ENCODE measurements around the gene CADM1.

The CADM1 gene

DNA sequence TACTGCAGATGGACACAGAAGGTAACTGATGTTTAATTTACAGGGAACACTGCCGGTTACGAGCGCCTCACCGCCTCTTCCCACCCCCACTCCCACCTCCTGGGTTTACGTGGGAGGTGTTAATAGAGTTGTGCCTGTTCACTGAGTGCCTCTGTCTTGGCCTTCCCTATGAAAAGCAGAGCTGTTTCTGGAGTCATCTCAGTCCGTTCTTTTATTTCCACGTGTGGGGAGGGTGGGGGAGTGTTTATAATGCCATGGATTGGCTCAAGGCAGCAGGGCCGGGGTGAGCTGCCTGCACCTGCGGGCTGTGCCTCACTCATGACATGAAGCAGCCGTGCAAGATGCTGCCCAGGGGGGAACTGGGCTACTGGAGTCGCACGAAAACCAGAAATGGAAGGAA, 322.7 kb downstream of the CADM1 start:
- peak; percentile 23 for DNase-seq (ENCODE audit: low spot score)

DNA sequence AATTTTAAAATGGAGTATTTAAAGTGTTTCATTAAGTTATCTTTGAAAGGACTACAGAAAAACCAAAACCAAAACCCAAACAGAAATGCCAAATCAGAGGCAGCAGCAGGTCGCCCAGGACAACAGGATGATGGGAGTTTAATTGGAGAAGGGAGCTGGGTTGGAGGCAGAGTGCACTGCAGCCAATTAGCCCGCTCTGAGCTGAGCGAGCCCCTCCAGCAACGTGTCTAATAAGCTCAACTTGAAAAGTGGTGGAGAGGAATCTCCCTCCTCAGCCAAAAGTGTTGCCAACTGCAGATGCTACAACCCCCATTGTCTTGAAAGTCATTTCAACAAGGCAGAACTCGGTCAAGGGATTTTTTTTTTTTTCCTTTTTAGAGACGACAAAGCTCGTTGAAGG, 323.9 kb downstream of the CADM1 start:
- DNase-seq (ENCODE audit: low spot score): no peak

DNA sequence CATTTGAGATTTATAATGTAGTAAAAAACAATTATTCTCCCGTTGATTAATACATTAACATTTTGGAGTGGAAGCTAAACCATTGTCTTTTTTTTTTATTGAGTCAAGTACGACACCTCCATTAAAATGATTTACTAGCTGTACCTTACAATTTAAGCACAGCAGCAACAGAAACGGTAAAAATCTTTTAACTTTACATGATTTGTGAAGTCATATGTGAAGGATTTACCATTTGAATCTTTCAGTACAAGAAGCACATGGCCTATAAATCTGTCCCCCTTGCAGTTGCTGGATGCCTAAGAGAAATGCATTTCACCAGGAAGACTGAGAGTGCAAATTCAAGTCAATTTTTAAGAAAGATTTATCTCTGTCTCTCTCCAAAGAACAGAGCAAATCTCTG, 324.6 kb downstream of the CADM1 start:
- no peak for DNase-seq (ENCODE audit: low spot score)

DNA sequence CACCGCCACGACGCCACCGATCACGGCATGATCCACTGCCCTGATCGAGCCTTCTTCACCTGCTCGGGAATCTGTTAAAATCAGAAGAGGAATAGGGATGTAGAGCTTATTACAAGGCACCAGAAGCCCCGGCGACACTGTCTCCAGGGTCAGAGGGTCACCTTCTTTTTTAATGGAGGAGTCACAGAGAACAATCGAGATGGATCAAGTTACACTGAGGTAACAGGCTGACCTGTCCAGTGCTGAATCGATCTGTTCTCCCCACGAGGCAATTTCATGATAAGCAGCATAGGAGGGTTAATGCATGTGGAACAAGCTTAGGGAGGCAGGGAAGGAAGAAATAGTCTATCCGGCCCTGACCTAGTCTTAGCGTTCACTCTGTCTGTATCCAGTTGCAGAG, 325.5 kb downstream of the CADM1 start:
- no peak for DNase-seq (ENCODE audit: low spot score)

DNA sequence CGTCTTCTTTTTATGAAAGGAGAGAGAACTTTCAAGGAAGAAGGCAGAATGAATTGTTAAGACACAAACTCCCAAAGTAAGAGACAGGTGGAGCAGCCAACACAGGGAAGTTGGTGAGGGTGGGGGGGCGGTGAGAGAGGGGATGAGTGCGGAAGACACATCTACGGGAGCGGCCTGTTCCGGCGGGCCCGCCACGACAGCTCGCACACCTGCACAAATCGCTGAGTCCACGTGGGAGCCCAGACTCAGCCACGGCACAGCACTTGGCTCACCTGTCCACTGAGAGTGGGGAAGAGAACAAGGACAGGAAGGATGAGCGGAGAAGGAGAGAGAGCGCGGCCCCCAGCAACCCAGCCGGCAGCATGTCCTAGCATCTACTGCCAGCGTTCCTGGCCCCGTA, 331.1 kb downstream of the CADM1 start:
- DNase-seq (ENCODE audit: low spot score): no peak

DNA sequence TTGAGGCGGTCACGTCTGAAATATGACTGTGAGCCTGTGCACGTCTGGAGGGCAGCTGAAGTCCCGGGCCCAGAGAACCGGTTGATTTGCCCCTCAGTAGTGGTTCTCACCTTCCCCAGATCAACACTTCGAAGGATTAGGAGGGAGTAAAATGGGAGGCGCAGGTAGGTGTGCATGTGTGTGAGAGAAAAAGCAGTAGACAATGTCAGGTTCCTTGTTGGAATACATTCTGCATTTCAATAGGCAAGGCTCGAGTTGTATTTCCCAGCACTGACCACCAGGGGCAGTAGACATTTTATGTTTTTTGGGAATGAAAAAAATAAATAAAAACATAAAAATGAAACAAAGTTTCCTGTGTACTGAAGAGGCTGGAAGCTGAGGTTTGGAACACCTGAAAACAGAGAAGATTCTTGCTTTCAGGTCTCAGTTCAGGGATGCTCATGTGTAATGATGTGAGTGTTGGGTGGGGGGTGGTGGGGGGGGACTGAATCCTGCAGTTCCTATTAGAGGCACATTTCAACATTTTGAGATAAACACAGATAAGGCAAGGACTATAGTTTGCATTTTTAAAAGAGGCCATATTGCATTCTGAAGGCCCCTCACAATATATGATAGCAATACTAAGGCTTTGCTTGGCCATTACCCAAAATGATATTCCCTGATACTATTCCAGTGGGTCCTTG, 333.9 kb downstream of the CADM1 start:
- peak; percentile 44 for DNase-seq (ENCODE audit: low spot score)

DNA sequence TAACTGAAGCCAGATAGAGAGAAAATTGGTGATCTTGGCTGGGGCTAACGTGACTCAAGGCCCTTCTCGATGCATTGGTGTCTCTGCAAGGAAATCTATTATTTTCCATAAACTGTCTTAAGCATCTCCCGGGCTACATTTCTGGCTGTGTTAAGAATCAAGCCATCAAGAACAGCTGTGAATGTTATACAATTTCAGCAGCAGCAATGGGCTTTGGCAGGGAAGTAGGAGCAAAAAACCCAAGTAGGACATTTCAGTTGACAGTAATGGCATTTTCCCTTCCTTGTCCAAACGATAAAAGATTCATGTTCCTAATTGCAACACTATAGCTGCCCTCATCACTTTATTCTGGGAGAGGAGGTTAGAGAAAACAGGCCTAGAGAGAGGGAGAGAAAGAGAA, 335.0 kb downstream of the CADM1 start:
- DNase-seq (ENCODE audit: low spot score): no peak

DNA sequence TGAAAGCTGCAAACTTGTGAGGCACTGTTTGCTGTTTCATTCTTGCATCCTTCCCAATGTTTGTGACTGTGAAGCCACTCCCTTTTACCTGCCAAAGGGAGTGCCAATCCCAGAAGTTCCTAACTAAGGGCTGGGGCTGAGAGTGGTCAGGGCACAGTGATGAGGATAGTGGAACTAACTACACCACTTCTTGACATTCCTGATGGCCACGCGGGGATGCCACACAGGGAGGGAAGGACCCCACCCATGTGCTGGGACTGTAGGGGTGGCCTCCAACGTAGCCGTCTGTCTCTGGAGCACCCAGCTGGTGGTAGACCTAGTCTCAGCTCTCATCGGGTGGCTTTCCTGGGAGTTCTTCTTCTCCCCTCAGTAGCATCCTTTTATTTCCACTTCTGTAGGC, 335.5 kb downstream of the CADM1 start:
- DNase-seq (ENCODE audit: low spot score): no peak

DNA sequence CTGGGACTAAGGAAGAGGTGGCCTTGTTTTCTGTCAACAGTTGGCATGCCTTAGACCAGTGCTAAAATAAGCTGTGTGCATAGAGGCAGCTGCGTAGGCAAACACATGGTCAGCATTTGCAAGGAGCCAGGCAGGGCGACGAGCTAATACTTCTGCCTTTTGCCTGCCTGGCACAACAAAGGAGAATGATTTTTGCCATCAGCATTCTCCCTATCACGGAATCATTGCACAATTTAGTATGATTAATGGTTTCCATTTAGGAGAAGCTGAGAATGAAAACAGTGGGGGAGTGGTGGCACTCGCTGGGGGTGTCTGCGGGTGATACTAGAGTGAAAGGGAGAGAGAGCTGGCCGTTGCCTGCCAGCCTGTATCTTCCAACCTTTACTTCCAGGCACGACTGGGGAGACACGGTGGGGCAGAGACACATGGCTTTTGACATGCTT, 336.0 kb downstream of the CADM1 start:
- DNase-seq (ENCODE audit: low spot score): peak; percentile 90

DNA sequence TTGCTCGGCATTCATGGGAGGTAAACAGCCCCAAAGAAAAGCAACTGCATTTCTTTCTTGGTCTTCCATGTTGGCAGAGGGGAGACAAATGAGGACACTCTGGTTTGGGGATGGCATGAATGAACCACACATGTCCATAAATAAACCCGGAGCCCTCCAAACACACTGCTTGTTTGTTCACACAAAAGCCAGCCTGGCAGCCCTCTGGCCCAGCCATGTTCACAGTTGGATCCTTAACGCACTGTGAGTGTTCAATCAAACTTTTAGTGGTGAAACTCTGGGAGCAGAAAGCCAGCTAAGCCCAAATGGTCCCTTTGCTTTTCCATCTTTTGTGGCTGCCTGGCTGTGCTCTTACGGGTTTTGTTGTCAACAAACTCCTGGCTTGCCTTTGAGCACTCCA, 336.8 kb downstream of the CADM1 start:
- DNase-seq (ENCODE audit: low spot score): no peak

DNA sequence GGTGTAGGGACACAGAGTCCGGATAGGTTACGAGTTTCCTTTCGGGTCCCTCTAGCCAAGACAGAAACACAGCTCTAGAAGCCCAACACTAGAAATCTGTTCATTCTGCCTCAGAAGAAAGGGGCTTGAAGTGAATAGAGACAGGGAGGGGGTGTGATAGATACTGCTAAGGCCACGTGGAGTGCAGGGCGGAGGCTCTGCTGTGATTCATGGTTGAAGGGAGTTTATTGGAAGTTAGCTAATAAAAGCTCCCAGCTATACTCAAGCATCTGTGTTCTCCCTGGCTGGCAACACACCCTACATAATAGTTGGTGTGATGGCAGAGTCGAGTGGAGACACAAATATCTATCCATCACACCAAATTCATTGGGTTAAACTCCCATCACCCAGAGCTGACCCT, 337.4 kb downstream of the CADM1 start:
- no peak for DNase-seq (ENCODE audit: low spot score)

DNA sequence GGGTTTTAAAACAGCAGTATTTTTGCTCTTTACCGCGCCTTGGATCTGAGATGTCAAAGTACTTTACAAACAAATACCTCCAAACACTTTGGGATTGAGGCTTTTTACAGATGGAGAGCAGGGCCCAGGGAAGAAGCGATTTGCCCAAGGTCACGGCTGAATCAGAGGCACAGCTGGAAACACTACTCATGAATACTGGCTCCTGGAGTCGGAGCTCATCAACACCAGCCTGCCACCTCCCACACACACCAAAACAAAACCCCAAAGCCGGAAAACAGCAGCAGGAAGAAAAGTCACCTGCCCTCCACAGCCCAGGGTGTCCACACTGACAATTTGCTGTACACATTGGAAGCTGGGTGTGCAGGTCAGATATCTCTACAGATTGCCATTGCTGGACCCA, 339.4 kb downstream of the CADM1 start:
- no peak for DNase-seq (ENCODE audit: low spot score)

DNA sequence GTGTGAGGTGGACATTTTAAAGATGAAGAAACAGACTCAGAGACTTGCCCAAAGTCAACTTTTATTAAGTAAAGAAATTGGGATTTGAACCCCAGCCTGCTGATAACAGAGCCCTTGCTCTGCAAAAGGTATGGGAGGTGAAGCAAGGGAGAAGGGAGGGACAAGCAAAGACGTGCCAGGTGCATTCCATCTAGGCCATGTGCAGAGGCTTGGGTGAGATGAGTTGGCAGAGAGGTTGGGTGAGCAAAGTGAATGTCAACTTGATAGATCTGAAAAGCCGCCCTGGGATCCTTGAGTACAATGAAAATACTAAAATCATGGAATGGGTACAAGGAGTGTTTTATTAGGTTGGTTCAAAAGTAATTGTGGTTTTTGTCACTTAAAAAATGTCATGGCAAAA, 341.3 kb downstream of the CADM1 start:
- DNase-seq (ENCODE audit: low spot score): no peak

DNA sequence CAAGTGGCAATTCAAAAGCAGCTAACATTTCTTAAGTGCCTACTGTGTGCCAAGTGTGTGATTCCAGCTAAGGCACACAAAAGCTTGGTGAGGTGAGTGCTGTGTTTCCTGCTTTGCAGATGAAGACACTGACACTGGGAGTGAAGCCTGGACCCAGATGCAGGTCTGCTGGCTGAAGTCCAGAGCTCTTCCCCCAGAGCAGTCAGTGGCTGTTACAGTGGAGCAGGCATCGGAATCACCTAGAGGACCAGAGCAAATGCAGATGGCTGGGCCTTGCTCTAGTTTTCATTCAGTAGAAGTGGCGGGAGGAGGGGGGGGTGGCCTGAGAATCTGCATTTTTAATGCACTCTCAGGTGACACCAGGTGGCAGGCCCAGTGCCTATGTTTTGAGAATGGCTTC, 342.3 kb downstream of the CADM1 start:
- DNase-seq (ENCODE audit: low spot score): no peak

DNA sequence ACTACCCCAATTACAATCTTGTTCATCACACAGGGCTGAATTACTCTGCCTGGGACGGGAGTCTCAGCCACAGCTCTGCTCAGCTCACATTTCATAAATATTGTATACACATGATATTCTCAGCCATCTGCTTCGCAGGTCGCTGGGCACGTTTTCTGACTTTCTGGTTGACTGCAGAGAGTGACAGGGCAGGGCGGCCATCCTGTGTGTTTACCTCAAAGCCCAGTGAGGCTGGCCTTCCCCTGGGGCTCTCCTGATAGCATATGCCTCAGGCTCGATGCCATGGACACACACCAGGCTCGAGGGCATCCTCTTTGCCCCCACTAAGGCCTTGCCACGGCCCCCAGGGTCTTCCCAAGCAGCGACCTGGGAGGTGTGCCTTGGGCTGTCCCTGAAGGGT, 345.0 kb downstream of the CADM1 start:
- DNase-seq (ENCODE audit: low spot score): no peak

DNA sequence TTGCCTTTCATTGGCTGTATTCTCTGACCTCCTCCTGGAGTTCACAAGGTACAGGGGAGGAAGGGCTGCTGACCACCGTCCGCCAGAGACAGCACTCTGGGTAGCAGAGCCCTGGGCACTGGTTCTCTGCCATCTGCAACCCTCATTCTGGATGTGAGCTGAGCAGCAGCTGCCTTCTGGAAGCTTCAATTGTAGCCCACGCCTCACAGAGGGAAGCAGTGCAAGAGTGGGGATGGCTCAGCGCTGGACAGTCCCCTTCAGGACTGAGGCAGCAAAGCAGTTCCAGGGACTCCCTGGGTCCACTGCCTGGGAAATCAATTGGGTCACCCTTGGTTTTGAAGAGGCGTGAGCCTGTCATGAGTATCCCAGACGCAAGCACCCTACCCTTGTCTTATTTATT, 346.2 kb downstream of the CADM1 start:
- no peak for DNase-seq (ENCODE audit: low spot score)

DNA sequence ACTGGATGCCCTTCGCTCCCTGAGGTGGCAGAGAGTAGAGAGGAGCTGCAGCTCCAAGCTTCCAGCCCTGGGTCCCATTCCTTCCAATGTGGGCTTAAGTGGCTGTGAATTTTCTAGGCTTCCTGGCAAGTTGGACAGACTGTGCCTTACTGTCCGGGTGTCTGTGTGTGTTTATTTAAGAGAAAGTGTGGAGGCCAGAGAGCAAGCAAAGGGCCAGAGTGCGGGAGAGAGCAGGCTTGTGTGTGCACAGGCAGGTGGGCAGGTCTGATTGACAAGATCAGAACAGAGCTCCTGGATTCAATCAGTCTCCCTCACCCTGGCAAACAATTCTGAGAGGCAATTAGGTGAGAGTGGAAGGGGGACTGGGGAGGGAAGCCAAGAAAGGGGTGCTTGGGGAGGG, 347.0 kb downstream of the CADM1 start:
- DNase-seq (ENCODE audit: low spot score): no peak

DNA sequence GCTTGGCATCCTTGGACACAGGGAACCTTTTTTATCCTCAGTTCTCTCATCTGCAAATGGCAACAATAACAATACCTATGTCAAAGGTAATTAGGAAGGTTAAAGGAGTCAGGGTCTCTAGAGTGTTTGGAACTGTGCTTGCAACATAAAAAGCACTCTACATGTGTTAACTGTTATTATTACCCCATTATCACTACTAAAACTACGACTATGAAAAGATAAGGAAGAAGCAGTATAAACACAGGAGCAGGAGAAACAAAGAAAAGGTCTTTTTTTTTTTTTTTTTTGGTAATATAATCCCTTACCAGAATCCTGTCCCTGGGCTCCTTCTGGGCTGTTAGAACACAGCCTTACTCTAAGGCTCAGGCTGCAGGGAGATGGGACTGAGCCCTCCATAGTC, 348.2 kb downstream of the CADM1 start:
- DNase-seq (ENCODE audit: low spot score): no peak

DNA sequence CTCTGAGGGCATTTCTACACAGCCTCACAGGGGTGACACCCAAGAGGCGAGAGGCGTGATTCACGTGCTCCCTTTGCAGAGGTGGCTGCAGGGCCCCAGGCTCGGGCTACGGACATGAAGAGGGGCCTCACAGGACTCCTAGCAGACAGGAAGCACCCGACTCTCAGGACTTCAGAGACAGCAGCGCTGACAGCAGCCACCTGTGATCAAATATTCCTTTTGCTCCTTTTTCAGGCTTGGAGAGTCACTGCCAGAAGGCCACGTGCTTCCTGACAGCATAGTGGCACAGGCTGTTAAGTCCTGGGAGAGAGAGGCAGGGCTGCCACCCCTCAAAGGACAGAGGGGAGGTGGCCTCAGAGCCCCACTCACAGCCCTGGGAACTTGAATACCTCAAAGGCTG, 348.9 kb downstream of the CADM1 start:
- no peak for DNase-seq (ENCODE audit: low spot score)

DNA sequence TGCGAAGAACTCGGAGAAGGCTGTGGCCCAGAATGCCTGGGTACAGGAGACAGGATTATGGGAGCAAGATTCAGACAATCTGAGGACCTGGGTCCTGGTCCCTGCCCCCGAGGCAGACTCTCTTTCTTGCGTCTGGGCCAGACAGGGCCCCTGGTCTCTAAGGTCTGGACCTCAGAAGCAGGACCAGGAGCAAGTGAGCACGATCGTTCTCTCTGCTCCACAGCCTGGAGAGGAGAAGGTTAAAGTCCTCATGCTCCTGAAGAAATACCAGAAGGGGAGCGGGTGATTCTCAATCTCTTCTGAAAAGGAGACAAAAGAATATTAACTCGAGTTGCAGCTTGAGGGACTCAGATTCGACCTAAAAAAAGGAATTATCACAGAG, 349.9 kb downstream of the CADM1 start:
- no peak for DNase-seq (ENCODE audit: low spot score)

DNA sequence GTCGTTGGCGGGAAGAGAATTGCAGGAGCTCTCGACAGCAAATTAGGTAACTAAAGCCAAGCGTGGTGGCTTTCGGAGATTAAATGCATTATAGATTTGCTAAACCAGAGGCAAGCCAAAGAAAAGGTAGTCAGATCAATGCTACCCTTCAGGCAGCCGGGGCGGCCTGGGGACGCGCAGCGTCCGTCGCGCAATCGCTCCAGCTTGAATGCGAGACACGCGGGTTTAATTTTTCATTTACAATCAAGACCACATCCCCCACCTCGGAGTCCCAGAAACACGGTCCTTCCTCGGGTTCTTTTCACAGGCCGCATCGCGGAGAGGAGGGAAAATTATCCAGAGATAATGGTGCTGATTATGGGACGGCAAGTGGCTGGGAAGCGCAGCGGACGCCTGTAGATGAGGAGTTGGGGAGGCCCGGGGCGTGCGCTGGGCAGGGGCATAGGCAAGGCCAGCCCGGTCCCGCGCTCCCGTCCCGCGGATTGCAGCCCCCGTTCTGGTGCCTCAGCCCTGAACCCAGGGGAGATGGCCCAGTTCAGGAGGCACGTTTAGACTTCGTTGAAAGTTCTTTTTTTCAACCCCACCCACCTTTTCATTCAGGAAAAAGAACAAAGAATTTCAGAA, 350.4 kb downstream of the CADM1 start:
- no peak for DNase-seq (ENCODE audit: low spot score)

DNA sequence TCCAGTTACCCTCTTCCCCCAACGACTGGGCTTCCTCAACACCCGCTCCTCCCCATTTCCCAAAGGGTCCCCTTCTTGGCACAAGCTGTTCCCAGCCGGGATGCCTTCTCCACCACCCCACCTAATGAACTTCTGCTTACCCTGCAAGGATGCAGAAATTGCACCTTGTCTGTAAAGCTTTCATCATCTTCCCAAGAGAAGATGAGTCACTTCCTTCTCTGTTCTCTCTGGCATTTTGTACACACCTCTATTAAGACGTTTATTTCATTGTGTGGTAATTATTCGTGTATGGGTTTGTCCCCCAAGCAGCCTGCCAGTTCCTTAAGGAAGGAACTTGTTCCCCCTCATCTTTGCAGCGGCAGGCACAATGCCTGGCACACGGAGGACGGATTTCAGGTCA, 351.1 kb downstream of the CADM1 start:
- no peak for DNase-seq (ENCODE audit: low spot score)

DNA sequence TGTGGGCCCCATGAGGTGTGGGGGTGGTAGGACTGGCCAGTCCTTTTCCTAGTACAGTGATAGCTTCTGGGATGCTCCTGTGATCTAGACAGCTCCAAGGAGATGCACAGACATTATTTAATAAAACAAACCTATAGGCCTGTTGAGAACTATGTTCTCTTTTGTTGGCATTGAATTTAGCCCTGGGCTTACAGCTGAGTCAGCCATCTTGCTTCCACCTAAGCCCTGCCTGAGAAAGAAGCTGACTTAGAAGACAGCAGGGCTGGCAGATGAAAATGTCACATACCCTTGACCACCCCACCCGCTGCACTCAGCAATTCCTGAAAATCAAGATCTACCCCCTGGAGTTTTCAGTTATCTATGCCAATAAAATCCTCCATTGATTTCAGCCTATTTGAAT, 353.2 kb downstream of the CADM1 start:
- no peak for DNase-seq (ENCODE audit: low spot score)

DNA sequence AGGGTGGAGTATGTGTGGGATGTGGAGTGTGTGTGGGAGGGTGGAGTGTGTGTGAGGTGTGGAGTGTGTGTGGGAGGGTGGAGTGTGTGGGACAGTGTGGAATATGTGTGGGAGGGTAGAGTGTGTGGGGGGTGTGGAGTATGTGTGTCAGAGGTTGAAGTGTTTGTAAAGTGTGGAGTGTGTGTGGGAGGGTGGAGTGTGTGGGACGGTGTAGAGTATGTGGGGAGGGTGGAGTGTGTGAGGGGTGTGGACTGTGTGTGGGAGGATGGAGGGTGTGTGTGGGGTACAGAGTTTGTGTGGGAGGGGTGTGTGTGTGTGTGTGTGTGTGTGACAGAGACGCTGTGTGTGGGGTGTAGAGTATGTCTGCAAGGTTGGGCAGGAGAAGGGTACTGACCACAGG, 355.5 kb downstream of the CADM1 start:
- DNase-seq (ENCODE audit: low spot score): no peak
